Central memory CD8-positive, alpha-beta T cell (primary cell): ENCODE results near the gene CPD.
"Not testable (repeated sequence)": the region's sequence is repeated elsewhere in the genome, so short reads cannot be mapped to it uniquely, and the experiment has no call there.

Experiments used
- ATAC-seq: fragments of 150-1000 bp; cut with Tn5 transposase; replicated peaks from 2 replicates; pipeline ENCODE4 v1.10.0; 2022; ENCODE audit warnings: mild to moderate bottlenecking, moderate FRiP score, moderate number of reproducible peaks; ENCODE audit not compliant: poor library complexity, severe bottlenecking; ENCODE audit errors: extremely low read depth
- DNase-seq, 2 donors: peaks; one replicate each; pipeline ENCODE4 v3.0.0; 2021; ENCODE audit warnings: low spot score in 2 of 2
- H3K27ac Mint-ChIP-seq: one replicate; pipeline ENCODE4 v1.8.0; 2022; ENCODE audit warnings: low read depth, mild to moderate bottlenecking, moderate library complexity, mixed read lengths
- H3K27me3 Mint-ChIP-seq: one replicate; pipeline ENCODE4 v1.8.0; 2022; ENCODE audit warnings: mixed read lengths
- H3K36me3 Mint-ChIP-seq: one replicate; pipeline ENCODE4 v1.8.0; 2022; ENCODE audit warnings: mild to moderate bottlenecking, moderate library complexity, mixed read lengths; ENCODE audit not compliant: insufficient read depth
- H3K4me1 Mint-ChIP-seq: one replicate; pipeline ENCODE4 v1.8.0; 2022; ENCODE audit warnings: mixed read lengths
- H3K4me3 Mint-ChIP-seq: one replicate; pipeline ENCODE4 v1.8.0; 2022; ENCODE audit warnings: mild to moderate bottlenecking, moderate library complexity, mixed read lengths
- H3K9me3 Mint-ChIP-seq: one replicate; pipeline ENCODE4 v1.8.0; 2022; ENCODE audit warnings: mixed read lengths

Gene CPD

DNA sequence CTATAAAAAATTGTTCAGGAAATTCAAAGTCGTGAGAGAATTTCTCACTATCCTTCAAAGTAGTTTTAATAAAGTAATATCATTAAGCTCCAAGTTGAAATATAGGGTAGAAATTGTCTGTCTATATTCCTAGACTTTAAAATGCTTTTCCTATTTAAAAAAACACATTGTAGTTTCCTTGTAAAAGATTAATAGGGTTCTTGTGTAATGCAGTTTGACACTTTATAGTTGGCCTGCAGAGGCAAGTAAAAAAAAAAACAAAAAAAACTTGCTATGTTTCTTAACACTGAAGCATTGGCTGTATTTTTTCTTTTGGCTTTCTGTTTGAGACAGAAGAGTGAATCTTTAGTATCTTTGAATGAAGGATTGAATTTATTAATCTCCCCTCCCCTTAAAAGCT is 17.4 kb downstream of the CPD start:
- ATAC-seq (no peak), DNase-seq (no peak)
- H3K27ac Mint-ChIP-seq: no peak overlapping the region
- no peaks in the 10 kb centered on the region for H3K27me3 Mint-ChIP-seq
- peaks cover 9% of the 10 kb centered on the region for H3K36me3 Mint-ChIP-seq
- H3K4me3 Mint-ChIP-seq: no peak overlapping the region
- peaks cover 42% of the 10 kb centered on the region for H3K4me1 Mint-ChIP-seq
- no peaks in the 10 kb centered on the region for H3K9me3 Mint-ChIP-seq

DNA sequence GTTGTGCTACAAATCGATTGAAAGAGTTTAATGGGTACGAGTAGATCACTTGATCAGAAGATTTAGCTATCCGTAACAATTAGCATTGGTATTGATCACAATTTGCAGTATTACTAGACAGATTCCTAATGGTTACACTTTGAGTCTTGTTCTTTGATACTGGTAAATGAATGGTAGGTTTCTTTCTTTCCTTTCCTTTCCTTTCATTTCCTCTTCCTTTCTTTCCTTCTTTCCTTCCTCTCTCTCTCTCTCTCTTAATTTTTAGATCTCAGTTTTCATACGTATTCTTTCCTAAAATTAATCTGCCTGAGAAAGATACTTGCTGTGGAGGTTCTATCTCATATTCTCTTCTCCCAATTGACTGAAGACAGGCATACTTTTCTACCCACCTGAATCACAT is 17.9 kb downstream of the CPD start:
- no peak overlapping the region for H3K27ac Mint-ChIP-seq
- peaks cover 5% of the 10 kb centered on the region for H3K36me3 Mint-ChIP-seq
- H3K27me3 Mint-ChIP-seq: no peaks in the 10 kb centered on the region
- no peak for ATAC-seq
- H3K4me3 Mint-ChIP-seq: no peak overlapping the region
- peaks cover 47% of the 10 kb centered on the region for H3K4me1 Mint-ChIP-seq
- DNase-seq: no peak
- H3K9me3 Mint-ChIP-seq: no peaks in the 10 kb centered on the region

DNA sequence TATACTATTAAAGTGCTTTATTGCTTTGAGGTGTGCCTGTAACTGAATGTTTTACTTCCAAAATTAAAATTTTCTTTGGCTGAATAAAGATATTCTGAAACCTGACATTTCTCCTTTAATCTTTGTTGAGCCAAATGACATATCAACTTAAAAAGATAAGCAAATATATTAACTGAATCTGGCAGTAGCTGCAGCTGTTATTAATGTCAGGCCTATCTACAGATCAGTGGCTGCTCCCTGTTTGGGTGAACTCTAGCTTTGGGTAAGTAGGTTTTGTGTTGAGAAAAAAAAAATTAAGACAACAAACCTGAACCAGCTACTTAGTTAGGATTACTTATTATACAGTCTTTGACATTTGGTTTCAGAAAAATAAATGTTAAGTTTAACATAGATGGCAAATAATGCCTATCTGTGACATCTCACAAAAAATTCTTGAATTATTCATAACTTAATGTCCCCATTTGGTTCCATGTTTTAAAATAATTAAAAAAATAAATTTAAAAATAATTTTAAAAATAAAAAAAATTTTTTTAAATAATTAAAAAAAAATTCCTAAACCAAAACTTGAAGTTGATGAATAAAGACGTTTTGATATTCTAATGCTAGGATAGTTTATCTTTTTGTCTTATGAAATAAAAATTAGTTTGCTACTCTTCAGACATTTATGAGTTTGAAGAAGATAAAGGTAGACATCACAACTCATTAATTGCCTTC is 19.8 kb downstream of the CPD start:
- H3K36me3 Mint-ChIP-seq: peaks cover 8% of the 10 kb centered on the region
- no peak for DNase-seq
- no peak for ATAC-seq
- H3K4me3 Mint-ChIP-seq: no peak overlapping the region
- H3K27ac Mint-ChIP-seq: no peak overlapping the region
- H3K4me1 Mint-ChIP-seq: peaks cover 39% of the 10 kb centered on the region
- no peaks in the 10 kb centered on the region for H3K27me3 Mint-ChIP-seq
- H3K9me3 Mint-ChIP-seq: no peaks in the 10 kb centered on the region

GRCh38 chr17:30401097-30401496 is 22.4 kb downstream of the CPD start:
- H3K4me1 Mint-ChIP-seq: peaks cover 31% of the 10 kb centered on the region
- no peak overlapping the region for H3K27ac Mint-ChIP-seq
- no peaks in the 10 kb centered on the region for H3K27me3 Mint-ChIP-seq
- peaks cover 11% of the 10 kb centered on the region for H3K36me3 Mint-ChIP-seq
- no peaks in the 10 kb centered on the region for H3K9me3 Mint-ChIP-seq
- DNase-seq (no peak), ATAC-seq (no peak)
- H3K4me3 Mint-ChIP-seq: peak overlapping the region; percentile 4

DNA sequence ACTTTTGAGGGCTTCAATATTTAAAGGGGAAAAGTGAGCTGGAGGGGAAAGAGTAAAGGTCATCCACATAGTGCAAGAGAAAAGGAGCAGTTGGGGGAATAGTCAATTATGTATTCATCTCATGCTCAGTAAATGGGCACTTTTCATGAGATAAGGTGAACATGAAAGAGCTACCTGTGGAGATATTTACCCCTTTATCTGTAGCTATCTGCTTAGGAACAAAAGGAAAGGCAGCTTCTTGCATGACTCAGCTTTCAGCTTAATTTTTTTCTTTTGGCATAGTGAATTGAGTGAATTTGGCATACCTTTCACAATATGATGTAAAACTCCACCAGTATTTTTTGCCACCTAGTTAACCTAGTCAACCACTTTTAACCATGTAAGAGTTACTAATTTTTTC is 26.4 kb downstream of the CPD start:
- DNase-seq: no peak
- H3K9me3 Mint-ChIP-seq: no peaks in the 10 kb centered on the region
- H3K4me3 Mint-ChIP-seq: no peak overlapping the region
- no peak for ATAC-seq
- H3K27me3 Mint-ChIP-seq: no peaks in the 10 kb centered on the region
- H3K36me3 Mint-ChIP-seq: peaks cover 12% of the 10 kb centered on the region
- H3K27ac Mint-ChIP-seq: no peak overlapping the region
- H3K4me1 Mint-ChIP-seq: peaks cover 48% of the 10 kb centered on the region

- DNase-seq, H3K9me3 Mint-ChIP-seq, H3K27ac Mint-ChIP-seq, H3K27me3 Mint-ChIP-seq, H3K4me3 Mint-ChIP-seq, ATAC-seq: not testable (repeated sequence)
- Mint-ChIP-seq H3K36me3 (peaks cover 16% of the 10 kb centered on the region), H3K4me1 (peaks cover 69% of the 10 kb centered on the region)
Measured at GRCh38 chr17:30410627-30411026, 31.9 kb downstream of the CPD start.

GRCh38 chr17:30412008-30412496 is 33.3 kb downstream of the CPD start:
- not testable (repeated sequence) for H3K9me3 Mint-ChIP-seq, H3K27ac Mint-ChIP-seq, ATAC-seq, H3K27me3 Mint-ChIP-seq, DNase-seq, H3K4me3 Mint-ChIP-seq
- Mint-ChIP-seq H3K4me1 (peaks cover 72% of the 10 kb centered on the region), H3K36me3 (peaks cover 19% of the 10 kb centered on the region)

GRCh38 chr17:30413109-30413508 is 34.4 kb downstream of the CPD start:
- no peak for ATAC-seq
- Mint-ChIP-seq H3K4me1 (peaks cover 68% of the 10 kb centered on the region), H3K4me3 (no peak overlapping the region), H3K27ac (no peak overlapping the region), H3K9me3 (no peaks in the 10 kb centered on the region), H3K36me3 (peaks cover 17% of the 10 kb centered on the region), H3K27me3 (no peaks in the 10 kb centered on the region)
- no peak for DNase-seq

DNA sequence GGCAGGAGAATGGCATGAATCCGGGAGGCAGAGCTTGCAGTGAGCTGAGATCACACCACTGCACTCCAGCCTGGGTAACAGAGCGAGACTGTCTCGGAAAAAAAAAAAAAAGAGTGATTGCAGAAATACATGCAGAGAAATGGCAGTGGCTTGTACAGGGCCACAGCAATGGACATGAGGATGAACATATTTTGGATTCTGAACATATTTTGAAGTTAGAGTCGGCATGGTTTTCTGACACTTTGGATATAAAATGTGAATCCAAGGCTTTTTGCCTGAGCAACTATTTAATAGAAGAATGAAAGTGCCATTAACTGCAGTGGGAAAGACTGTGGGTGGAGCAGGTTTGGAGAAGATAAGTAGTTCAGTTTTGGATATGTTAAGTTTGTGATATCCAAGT is 35.8 kb downstream of the CPD start:
- DNase-seq: no peak
- no peak overlapping the region for H3K27ac Mint-ChIP-seq
- H3K9me3 Mint-ChIP-seq: no peaks in the 10 kb centered on the region

DNA sequence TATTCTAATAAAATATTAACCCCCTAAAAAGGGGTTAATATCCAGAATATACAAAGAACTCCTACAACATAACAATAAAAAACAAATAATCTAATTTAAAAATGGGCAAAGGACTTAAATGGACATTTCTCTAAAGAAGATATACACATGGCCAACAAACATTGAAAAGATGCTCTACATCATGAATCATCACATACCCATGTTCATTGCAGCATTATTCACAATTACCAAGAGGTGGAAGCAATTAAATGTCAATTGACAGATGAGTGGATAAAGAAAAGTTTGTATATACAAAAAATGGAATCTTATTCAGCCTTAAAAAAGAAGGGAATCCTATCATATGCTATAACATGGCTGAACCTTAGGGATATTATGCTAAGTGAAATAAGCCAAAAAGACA is 36.8 kb downstream of the CPD start:
- Mint-ChIP-seq H3K4me3 (no peak overlapping the region), H3K36me3 (peaks cover 17% of the 10 kb centered on the region), H3K27me3 (no peaks in the 10 kb centered on the region), H3K9me3 (no peaks in the 10 kb centered on the region), H3K27ac (no peak overlapping the region), H3K4me1 (peaks cover 46% of the 10 kb centered on the region)
- ATAC-seq: no peak
- no peak for DNase-seq

More for the DNA sequence above, 35.8 kb downstream of the CPD start:
- Mint-ChIP-seq H3K4me3 (no peak overlapping the region), H3K36me3 (peaks cover 17% of the 10 kb centered on the region), H3K27me3 (no peaks in the 10 kb centered on the region), H3K4me1 (peaks cover 56% of the 10 kb centered on the region)
- ATAC-seq: no peak

DNA sequence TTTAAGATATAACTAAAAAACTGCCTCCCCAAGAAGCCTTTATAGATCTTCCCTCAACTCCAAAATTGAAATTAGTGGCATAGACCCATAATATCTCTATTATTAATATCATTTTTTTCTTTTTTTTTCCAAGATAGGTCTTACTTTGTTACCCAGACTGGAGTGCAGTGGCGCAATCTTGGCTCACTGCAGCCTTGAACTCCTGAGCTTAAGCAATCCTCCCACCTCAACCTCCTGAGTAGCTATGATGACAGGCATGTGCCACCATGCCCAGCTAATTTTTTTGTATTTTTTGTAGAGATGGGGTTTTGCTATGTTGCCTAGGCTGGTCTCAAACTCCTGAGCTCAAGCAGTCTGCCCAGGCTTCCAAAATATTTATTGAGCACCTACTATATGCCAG is 39.3 kb downstream of the CPD start:
- ATAC-seq, H3K9me3 Mint-ChIP-seq, H3K4me3 Mint-ChIP-seq, DNase-seq, H3K27me3 Mint-ChIP-seq: not testable (repeated sequence)
- Mint-ChIP-seq H3K27ac (peak overlapping the region; percentile 4), H3K4me1 (peaks cover 29% of the 10 kb centered on the region), H3K36me3 (peaks cover 20% of the 10 kb centered on the region)

- Mint-ChIP-seq H3K36me3 (peaks cover 19% of the 10 kb centered on the region), H3K9me3 (no peaks in the 10 kb centered on the region), H3K27me3 (no peaks in the 10 kb centered on the region), H3K27ac (no peak overlapping the region), H3K4me1 (peaks cover 9% of the 10 kb centered on the region), H3K4me3 (no peak overlapping the region)
- DNase-seq (no peak), ATAC-seq (no peak)
Measured at GRCh38 chr17:30421592-30421991, 42.9 kb downstream of the CPD start.

- no peak overlapping the region for H3K27ac Mint-ChIP-seq
- DNase-seq: no peak
- no peak overlapping the region for H3K4me3 Mint-ChIP-seq
- no peaks in the 10 kb centered on the region for H3K9me3 Mint-ChIP-seq
- H3K27me3 Mint-ChIP-seq: no peaks in the 10 kb centered on the region
- H3K36me3 Mint-ChIP-seq: peaks cover 21% of the 10 kb centered on the region
- H3K4me1 Mint-ChIP-seq: peaks cover 7% of the 10 kb centered on the region
- no peak for ATAC-seq
Measured at GRCh38 chr17:30422171-30422570, 43.4 kb downstream of the CPD start.
